ENCODE results near the gene TAF11.

- TF ChIP-seq TAF1 (IDR thresholded peaks at IDR 0.05; ENCODE audit: borderline replicate concordance, insufficient read depth, low read length): no peak
- no peak for TF ChIP-seq POLR2AphosphoS5 (IDR thresholded peaks at IDR 0.05; ENCODE audit: low read depth, low read length)
- no peak for TF ChIP-seq SIN3A (IDR thresholded peaks at IDR 0.05; ENCODE audit: borderline replicate concordance, insufficient read depth, low read length)
- no peak for TF ChIP-seq REST (IDR thresholded peaks at IDR 0.05; ENCODE audit: insufficient read depth in 1 of 2, low read depth in 2 of 2, low read length in 2 of 2)
These were observed 29.9 kb upstream of the TAF11 start for GRCh38 chr6:34917626-34918285.
